ENCODE results near the gene KCTD13. TPM values are rescaled to one million over a fixed set of nuclear protein-coding genes. Genes with fewer than 3 reads are reported as not detected.

KCTD13 gene
- total RNA-seq, 1 donor from 2014 or later: 30.5 TPM

DNA sequence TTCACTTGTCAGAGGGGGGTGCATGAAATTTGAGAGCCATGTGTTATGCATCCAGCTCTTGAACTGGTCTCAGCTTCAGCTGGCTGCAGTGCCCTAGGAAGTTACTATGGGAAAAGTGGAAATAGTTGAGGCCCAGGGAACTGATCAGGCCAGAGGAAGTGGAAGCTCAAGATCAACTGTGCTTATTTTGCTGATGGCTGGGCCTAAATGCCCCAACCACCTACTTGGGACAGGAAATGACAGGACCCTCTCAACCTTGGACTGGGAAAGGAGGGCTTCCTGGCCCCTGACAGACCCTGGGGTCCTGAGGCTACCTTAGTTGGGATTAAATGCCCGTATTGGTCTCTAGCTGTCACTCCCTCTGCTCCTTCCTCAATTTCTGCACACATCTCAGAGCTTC is 46.5 kb upstream of the KCTD13 start:
- H3K27ac Mint-ChIP-seq: peak overlapping the region; percentile 9
- H3K4me1 Mint-ChIP-seq: peaks cover 29% of the 10 kb centered on the region
- no peaks in the 10 kb centered on the region for H3K27me3 Mint-ChIP-seq (ENCODE audit: low read depth)
- H3K9me3 Mint-ChIP-seq: peaks cover 4% of the 10 kb centered on the region
- no peak overlapping the region for H3K4me3 Mint-ChIP-seq
- no peak for DNase-seq (ENCODE audit: low spot score in 2 of 2, unreplicated experiment in 2 of 2)
- peaks cover 32% of the 10 kb centered on the region for H3K36me3 Mint-ChIP-seq
- TF ChIP-seq, protein P1, sequence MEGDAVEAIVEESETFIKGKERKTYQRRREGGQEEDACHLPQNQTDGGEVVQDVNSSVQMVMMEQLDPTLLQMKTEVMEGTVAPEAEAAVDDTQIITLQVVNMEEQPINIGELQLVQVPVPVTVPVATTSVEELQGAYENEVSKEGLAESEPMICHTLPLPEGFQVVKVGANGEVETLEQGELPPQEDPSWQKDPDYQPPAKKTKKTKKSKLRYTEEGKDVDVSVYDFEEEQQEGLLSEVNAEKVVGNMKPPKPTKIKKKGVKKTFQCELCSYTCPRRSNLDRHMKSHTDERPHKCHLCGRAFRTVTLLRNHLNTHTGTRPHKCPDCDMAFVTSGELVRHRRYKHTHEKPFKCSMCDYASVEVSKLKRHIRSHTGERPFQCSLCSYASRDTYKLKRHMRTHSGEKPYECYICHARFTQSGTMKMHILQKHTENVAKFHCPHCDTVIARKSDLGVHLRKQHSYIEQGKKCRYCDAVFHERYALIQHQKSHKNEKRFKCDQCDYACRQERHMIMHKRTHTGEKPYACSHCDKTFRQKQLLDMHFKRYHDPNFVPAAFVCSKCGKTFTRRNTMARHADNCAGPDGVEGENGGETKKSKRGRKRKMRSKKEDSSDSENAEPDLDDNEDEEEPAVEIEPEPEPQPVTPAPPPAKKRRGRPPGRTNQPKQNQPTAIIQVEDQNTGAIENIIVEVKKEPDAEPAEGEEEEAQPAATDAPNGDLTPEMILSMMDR (IDR thresholded peaks at IDR 0.05; ENCODE audit: unreplicated experiment): no peak

DNA sequence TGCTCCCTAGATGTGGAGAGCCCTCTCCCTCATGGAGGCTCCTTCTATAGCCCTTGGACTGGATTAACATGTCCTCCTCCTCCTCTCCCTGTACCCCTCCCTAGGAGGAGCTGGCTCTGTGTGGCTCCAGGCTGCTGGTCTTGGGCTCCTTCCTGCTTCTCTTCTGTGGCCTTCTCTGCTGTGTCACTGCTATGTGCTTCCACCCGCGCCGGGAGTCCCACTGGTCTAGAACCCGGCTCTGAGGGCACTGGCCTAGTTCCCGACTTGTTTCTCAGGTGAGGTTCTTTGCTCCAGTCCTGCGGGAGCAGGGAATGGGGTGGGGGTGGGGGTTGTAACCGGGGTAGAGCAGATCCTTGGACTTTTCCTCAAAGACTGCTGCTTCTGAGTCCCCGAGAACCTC is 45.3 kb upstream of the KCTD13 start:
- TF ChIP-seq, protein P1 (IDR thresholded peaks at IDR 0.05; ENCODE audit: unreplicated experiment): no peak
- peaks cover 17% of the 10 kb centered on the region for H3K4me1 Mint-ChIP-seq
- H3K36me3 Mint-ChIP-seq: peaks cover 32% of the 10 kb centered on the region
- H3K9me3 Mint-ChIP-seq: peaks cover 4% of the 10 kb centered on the region
- H3K4me3 Mint-ChIP-seq: no peak overlapping the region
- DNase-seq (ENCODE audit: low spot score in 2 of 2, unreplicated experiment in 2 of 2): no peak
- H3K27me3 Mint-ChIP-seq (ENCODE audit: low read depth): no peaks in the 10 kb centered on the region
- no peak overlapping the region for H3K27ac Mint-ChIP-seq

GRCh38 chr16:29968205-29968604 is 42.2 kb upstream of the KCTD13 start:
- TF ChIP-seq, protein P1 (IDR thresholded peaks at IDR 0.05; ENCODE audit: unreplicated experiment): no peak
- Mint-ChIP-seq H3K27me3 (ENCODE audit: low read depth) (no peaks in the 10 kb centered on the region), H3K9me3 (peaks cover 2% of the 10 kb centered on the region), H3K27ac (no peak overlapping the region), H3K36me3 (peaks cover 38% of the 10 kb centered on the region), H3K4me3 (no peak overlapping the region), H3K4me1 (peaks cover 2% of the 10 kb centered on the region)
- no peak for DNase-seq (ENCODE audit: low spot score in 2 of 2, unreplicated experiment in 2 of 2)

- Mint-ChIP-seq H3K36me3 (peaks cover 10% of the 10 kb centered on the region), H3K4me3 (peak overlapping the region; percentile 84), H3K4me1 (peaks cover 12% of the 10 kb centered on the region), H3K9me3 (no peaks in the 10 kb centered on the region), H3K27me3 (ENCODE audit: low read depth) (no peaks in the 10 kb centered on the region), H3K27ac (peak overlapping the region; percentile 97)
- DNase-seq (ENCODE audit: low spot score in 2 of 2, unreplicated experiment in 2 of 2): no peak
- TF ChIP-seq, protein P1 (IDR thresholded peaks at IDR 0.05; ENCODE audit: unreplicated experiment): no peak
Observed at GRCh38 chr16:29963021-29963743, 37.2 kb upstream of the KCTD13 start.

GRCh38 chr16:29962344-29962994 is 36.4 kb upstream of the KCTD13 start:
- peak overlapping the region; percentile 97 for H3K27ac Mint-ChIP-seq
- no peaks in the 10 kb centered on the region for H3K27me3 Mint-ChIP-seq (ENCODE audit: low read depth)
- peaks cover 9% of the 10 kb centered on the region for H3K36me3 Mint-ChIP-seq
- peaks cover 12% of the 10 kb centered on the region for H3K4me1 Mint-ChIP-seq
- peak overlapping the region; percentile 84 for H3K4me3 Mint-ChIP-seq
- TF ChIP-seq, protein P1 (IDR thresholded peaks at IDR 0.05; ENCODE audit: unreplicated experiment): no peak
- H3K9me3 Mint-ChIP-seq: no peaks in the 10 kb centered on the region
- DNase-seq (ENCODE audit: low spot score in 2 of 2, unreplicated experiment in 2 of 2): no peak

Measured in mesothelial cell of epicardium (in vitro differentiated cells).